Measurements from ENCODE around the gene NEK3. TPM values are rescaled to one million over a fixed set of nuclear protein-coding genes. Genes with fewer than 3 reads are reported as not detected.
"Not testable (repeated sequence)": the region's sequence is repeated elsewhere in the genome, so short reads cannot be mapped to it uniquely, and the experiment has no call there.

The NEK3 gene
- total and polyA plus RNA-seq, 12 donors = 3.0 to 56.4 (median 9.7) TPM

GRCh38 chr13:52173373-52173772, 14.0 kb upstream of the NEK3 start:
- peaks cover 0 to 25% of the 10 kb centered on the region in 2 donors for H3K36me3 ChIP-seq (replicated peaks in 1 of 2)
- TF ChIP-seq POLR2A (IDR thresholded peaks at IDR 0.05) = no peak
- TF ChIP-seq CTCF (IDR thresholded peaks at IDR 0.05) = no peak
- 88 to 91% (median 90%) methylated on average over 3 of the region's 3 CpGs for WGBS, 4 donors

GRCh38 chr13:52171686-52172085, 12.3 kb upstream of the NEK3 start:
- H3K4me3 ChIP-seq; H3K27me3 ChIP-seq; H3K9me3 ChIP-seq (replicated peaks in 1 of 3); DNase-seq; intact Hi-C loops (cut with DNase I); H3K4me1 ChIP-seq (replicated peaks in 1 of 2): not testable (repeated sequence)
- peaks cover 0 to 27% of the 10 kb centered on the region in 2 donors for H3K36me3 ChIP-seq (replicated peaks in 1 of 2)
- 52 to 71% (median 61%) methylated on average over 1 of the region's 1 CpG for WGBS, 4 donors
- peak overlapping the region in 1 of 5 donors; percentile 31 for H3K27ac ChIP-seq

More at GRCh38 chr13:52173373-52173772, 14.0 kb upstream of the NEK3 start:
- no peaks in the 10 kb centered on the region for H3K4me1 ChIP-seq (replicated peaks in 1 of 2)
- intact Hi-C loops (cut with DNase I) = no loop called here
- no peaks in the 10 kb centered on the region for H3K9me3 ChIP-seq (replicated peaks in 1 of 3)
- H3K27ac ChIP-seq = peak overlapping the region in 1 of 5 donors; percentile 20
- DNase-seq = no peak
- no peaks in the 10 kb centered on the region for H3K27me3 ChIP-seq
- H3K4me3 ChIP-seq = no peak overlapping the region

- H3K4me3 ChIP-seq; H3K27ac ChIP-seq; H3K4me1 ChIP-seq (replicated peaks in 1 of 2); intact Hi-C loops (cut with DNase I); DNase-seq; H3K9me3 ChIP-seq (replicated peaks in 1 of 3); H3K27me3 ChIP-seq: not testable (repeated sequence)
- H3K36me3 ChIP-seq (replicated peaks in 1 of 2) = peaks cover 0 to 29% of the 10 kb centered on the region in 2 donors
- 78 to 96% (median 93%) methylated on average over 1 of the region's 1 CpG for WGBS, 4 donors
Measured at GRCh38 chr13:52170828-52171391, 11.5 kb upstream of the NEK3 start.

GRCh38 chr13:52169839-52170238, 10.4 kb upstream of the NEK3 start:
- Histone ChIP-seq H3K36me3 (replicated peaks in 1 of 2) (peaks cover 0 to 29% of the 10 kb centered on the region in 2 donors), H3K4me1 (replicated peaks in 1 of 2) (no peaks in the 10 kb centered on the region), H3K4me3 (no peak overlapping the region), H3K9me3 (replicated peaks in 1 of 3) (no peaks in the 10 kb centered on the region), H3K27ac (no peak overlapping the region), H3K27me3 (no peaks in the 10 kb centered on the region)
- no peak for TF ChIP-seq POLR2A (IDR thresholded peaks at IDR 0.05)
- DNase-seq = no peak
- intact Hi-C loops (cut with DNase I) = no loop called here
- 90 to 95% (median 92%) methylated on average over 5 of the region's 5 CpGs for WGBS, 4 donors

GRCh38 chr13:52165411-52165810, 6.0 kb upstream of the NEK3 start:
- Histone ChIP-seq H3K4me1 (replicated peaks in 1 of 2) (peaks cover 0 to 4% of the 10 kb centered on the region in 2 donors), H3K27me3 (no peaks in the 10 kb centered on the region), H3K4me3 (no peak overlapping the region), H3K27ac (no peak overlapping the region), H3K9me3 (replicated peaks in 1 of 3) (no peaks in the 10 kb centered on the region), H3K36me3 (replicated peaks in 1 of 2) (peaks cover 0 to 23% of the 10 kb centered on the region in 2 donors)
- 43 to 63% (median 54%) methylated on average over 2 of the region's 2 CpGs for whole genome bisulfite sequencing, 4 donors
- no peak for DNase-seq
- TF ChIP-seq CTCF (IDR thresholded peaks at IDR 0.05) (no peak), POLR2A (IDR thresholded peaks at IDR 0.05) (no peak)
- intact Hi-C loops (cut with DNase I) = no loop called here

GRCh38 chr13:52164989-52165388, 5.6 kb upstream of the NEK3 start:
- no peak for TF ChIP-seq POLR2A (IDR thresholded peaks at IDR 0.05)
- TF ChIP-seq CTCF (IDR thresholded peaks at IDR 0.05) = no peak
- intact Hi-C loops (cut with DNase I) = no loop called here
- DNase-seq = no peak

GRCh38 chr13:52163878-52164277, 4.5 kb upstream of the NEK3 start:
- H3K4me3 ChIP-seq; H3K27me3 ChIP-seq; H3K27ac ChIP-seq; DNase-seq; H3K4me1 ChIP-seq (replicated peaks in 1 of 2); H3K36me3 ChIP-seq (replicated peaks in 1 of 2); H3K9me3 ChIP-seq (replicated peaks in 1 of 3); intact Hi-C loops (cut with DNase I): not testable (repeated sequence)
- WGBS, 4 donors = 80 to 86% (median 83%) methylated on average over 3 of the region's 3 CpGs

More at GRCh38 chr13:52164989-52165388, 5.6 kb upstream of the NEK3 start:
- Histone ChIP-seq H3K27ac (no peak overlapping the region), H3K4me3 (no peak overlapping the region), H3K36me3 (replicated peaks in 1 of 2) (peaks cover 0 to 19% of the 10 kb centered on the region in 2 donors), H3K4me1 (replicated peaks in 1 of 2) (peaks cover 1 to 4% of the 10 kb centered on the region in 2 donors), H3K27me3 (no peaks in the 10 kb centered on the region), H3K9me3 (replicated peaks in 1 of 3) (no peaks in the 10 kb centered on the region)

Data from adrenal gland (tissue), 12 donors.